CD4-positive, CD25-positive, alpha-beta regulatory T cell (primary cell): ENCODE measurements around the gene CRMP1. TPM values are rescaled to one million over a fixed set of nuclear protein-coding genes. Genes with fewer than 3 reads are reported as not detected.

Experiments
- ATAC-seq, 2 donors: fragments of 150-1000 bp; cut with Tn5 transposase; one replicate each; pipeline ENCODE4 v1.10.0; 2021; ENCODE audit warnings: low read depth in 2 of 2, moderate number of reproducible peaks in 2 of 2, moderate library complexity in 1 of 2
- DNase-seq, 3 donors: peaks; one replicate each; pipeline versions ENCODE4 v3.0.0 to v3.0.0-alpha.2; 2012 to 2022; ENCODE audit warnings: mixed read lengths in 1 of 3
- H3K27ac ChIP-seq: one replicate; pipeline ENCODE4 v1.7.0; 2013; ENCODE audit warnings: mild to moderate bottlenecking, low read length; ENCODE audit not compliant: insufficient read depth, poor library complexity, severe bottlenecking
- H3K27me3 ChIP-seq: one replicate; pipeline ENCODE4 v1.7.0; 2013; ENCODE audit warnings: low read length; ENCODE audit not compliant: control insufficient read depth, insufficient read depth
- H3K36me3 ChIP-seq: one replicate; pipeline ENCODE4 v1.7.0; 2013; ENCODE audit warnings: mild to moderate bottlenecking, low read length, moderate library complexity; ENCODE audit not compliant: control insufficient read depth, insufficient read depth
- H3K4me1 ChIP-seq: 2 replicates; pipeline ENCODE4 v1.7.0; 2013; ENCODE audit warnings: mild to moderate bottlenecking, low read length; ENCODE audit not compliant: insufficient read depth, control insufficient read depth, poor library complexity, severe bottlenecking
- H3K4me3 ChIP-seq: one replicate; pipeline ENCODE4 v1.7.0; 2013; ENCODE audit warnings: low read depth, mild to moderate bottlenecking, low read length, moderate library complexity
- H3K9me3 ChIP-seq, 2 experiments: 1 replicate in 1 of 2; 2 replicates in 1 of 2; pipeline ENCODE4 v1.7.0; 2013; ENCODE audit warnings: low read length in 2 of 2, mild to moderate bottlenecking in 1 of 2, moderate library complexity in 1 of 2; ENCODE audit not compliant: control insufficient read depth in 2 of 2
- H3K27ac Mint-ChIP-seq, 3 donors: one replicate each; pipeline ENCODE4 v1.8.0; 2020 to 2022; ENCODE audit warnings: mild to moderate bottlenecking in 3 of 3, mixed read lengths in 3 of 3, moderate library complexity in 2 of 3
- H3K27me3 Mint-ChIP-seq: one replicate; pipeline ENCODE4 v1.8.0; 2022; ENCODE audit warnings: mild to moderate bottlenecking, mixed read lengths
- H3K36me3 Mint-ChIP-seq: one replicate; pipeline ENCODE4 v1.8.0; 2020; ENCODE audit warnings: mixed read lengths
- H3K4me1 Mint-ChIP-seq, 4 donors: one replicate each; pipeline ENCODE4 v1.8.0; 2020 to 2022; ENCODE audit warnings: mixed read lengths in 4 of 4, mild to moderate bottlenecking in 1 of 4
- H3K4me3 Mint-ChIP-seq, 4 donors: one replicate each; pipeline ENCODE4 v1.8.0; 2020 to 2022; ENCODE audit warnings: mild to moderate bottlenecking in 4 of 4, mixed read lengths in 4 of 4, moderate library complexity in 3 of 4
- H3K9me3 Mint-ChIP-seq, 7 donors: one replicate each; pipeline ENCODE4 v1.8.0; 2020 to 2022; ENCODE audit warnings: mixed read lengths in 7 of 7, mild to moderate bottlenecking in 3 of 7, moderate library complexity in 2 of 7
- polyA plus RNA-seq, 4 donors: library from polyadenylated mRNA; unstranded; fragments of 300-500 nt; fragmentation: Illumina TruSeq; gene quantifications; one replicate each; pipeline ENCODE4 v1.2.3, GENCODE V29; 2021
- total RNA-seq: library from RNA; stranded (reverse); gene quantifications from one replicate; pipeline ENCODE4 v1.2.3, GENCODE V29; 2022

The CRMP1 gene
- total and polyA plus RNA-seq, 5 donors from 2014 or later, result not detected

GRCh38 chr4:5800496-5800895, 92.4 kb downstream of the CRMP1 start:
- Histone ChIP-seq H3K27ac (no peak overlapping the region), H3K9me3 (no peaks in the 10 kb centered on the region), H3K4me3 (no peak overlapping the region), H3K4me1 (no peaks in the 10 kb centered on the region), H3K36me3 (no peaks in the 10 kb centered on the region), H3K27me3 (no peaks in the 10 kb centered on the region)
- peaks cover 0 to 3% (median 0%) of the 10 kb centered on the region in 7 donors for H3K9me3 Mint-ChIP-seq
- H3K27ac Mint-ChIP-seq, result no peak overlapping the region
- peaks cover 4% of the 10 kb centered on the region for H3K27me3 Mint-ChIP-seq
- no peaks in the 10 kb centered on the region for H3K36me3 Mint-ChIP-seq
- H3K4me3 Mint-ChIP-seq, result no peak overlapping the region
- H3K4me1 Mint-ChIP-seq, result no peaks in the 10 kb centered on the region
- no peak for ATAC-seq
- DNase-seq, result no peak

DNA sequence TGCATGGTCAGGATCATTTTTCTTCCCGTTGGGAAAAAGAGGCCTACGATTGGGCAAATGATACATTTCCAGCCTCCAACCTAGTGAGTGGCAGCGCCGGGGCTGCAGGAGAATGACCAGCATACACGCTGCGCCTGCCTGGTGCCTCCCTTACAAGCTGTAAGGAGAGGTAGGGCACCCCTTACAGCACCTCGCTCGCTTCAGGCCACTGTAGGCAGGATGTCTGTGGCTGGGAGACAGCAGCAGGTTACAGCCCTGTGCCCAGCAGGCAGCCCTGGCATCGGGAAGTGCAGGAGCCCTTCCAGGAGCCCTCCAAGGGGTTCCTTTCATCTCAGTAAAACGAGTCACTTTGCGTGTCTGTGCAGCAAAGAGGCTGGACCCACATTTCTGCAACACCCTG, 93.5 kb downstream of the CRMP1 start:
- ATAC-seq (no peak), DNase-seq (no peak)
- no peaks in the 10 kb centered on the region for H3K4me1 Mint-ChIP-seq
- Histone ChIP-seq H3K9me3 (no peaks in the 10 kb centered on the region), H3K4me1 (no peaks in the 10 kb centered on the region), H3K27ac (no peak overlapping the region), H3K4me3 (no peak overlapping the region), H3K36me3 (no peaks in the 10 kb centered on the region), H3K27me3 (no peaks in the 10 kb centered on the region)
- H3K9me3 Mint-ChIP-seq, result peaks cover 0 to 3% (median 0%) of the 10 kb centered on the region in 7 donors
- H3K36me3 Mint-ChIP-seq, result no peaks in the 10 kb centered on the region
- no peak overlapping the region for H3K27ac Mint-ChIP-seq
- H3K4me3 Mint-ChIP-seq, result no peak overlapping the region
- H3K27me3 Mint-ChIP-seq, result peaks cover 4% of the 10 kb centered on the region

GRCh38 chr4:5798946-5799345, 93.9 kb downstream of the CRMP1 start:
- ATAC-seq (no peak), DNase-seq (no peak)
- Mint-ChIP-seq H3K27ac (no peak overlapping the region), H3K36me3 (no peaks in the 10 kb centered on the region), H3K9me3 (peaks cover 0 to 3% (median 0%) of the 10 kb centered on the region in 7 donors), H3K4me1 (no peaks in the 10 kb centered on the region), H3K4me3 (no peak overlapping the region), H3K27me3 (peaks cover 4% of the 10 kb centered on the region)
- Histone ChIP-seq H3K36me3 (no peaks in the 10 kb centered on the region), H3K9me3 (no peaks in the 10 kb centered on the region), H3K27me3 (no peaks in the 10 kb centered on the region), H3K27ac (no peak overlapping the region), H3K4me3 (no peak overlapping the region), H3K4me1 (no peaks in the 10 kb centered on the region)

DNA sequence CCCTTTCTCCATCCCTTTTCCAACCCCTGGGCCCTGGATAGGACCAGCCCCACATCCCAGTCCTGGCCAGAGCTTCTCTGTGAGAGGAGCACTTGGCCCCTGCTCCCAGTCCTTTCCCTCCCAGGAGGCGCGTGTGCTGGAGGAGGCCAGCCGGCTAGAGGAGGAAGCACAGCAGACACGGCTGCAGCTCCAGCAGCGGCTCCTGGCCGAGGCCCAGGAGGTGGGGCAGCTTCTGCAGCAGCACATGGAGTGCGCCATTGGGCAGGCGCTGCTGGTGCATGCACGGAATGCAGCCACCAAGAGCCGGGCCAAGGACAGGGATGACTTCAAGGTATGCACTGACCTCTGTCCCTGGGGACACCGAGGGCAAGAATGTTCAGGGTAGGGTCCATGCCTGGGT, 94.4 kb downstream of the CRMP1 start:
- H3K27me3 Mint-ChIP-seq, result peaks cover 4% of the 10 kb centered on the region
- DNase-seq (no peak), ATAC-seq (no peak)
- H3K36me3 ChIP-seq, result no peaks in the 10 kb centered on the region
- no peaks in the 10 kb centered on the region for H3K36me3 Mint-ChIP-seq
- H3K4me3 ChIP-seq, result no peak overlapping the region
- H3K4me1 Mint-ChIP-seq, result no peaks in the 10 kb centered on the region
- H3K27ac Mint-ChIP-seq, result no peak overlapping the region
- H3K4me1 ChIP-seq, result no peaks in the 10 kb centered on the region
- no peak overlapping the region for H3K4me3 Mint-ChIP-seq
- H3K27me3 ChIP-seq, result no peaks in the 10 kb centered on the region
- H3K27ac ChIP-seq, result no peak overlapping the region
- H3K9me3 Mint-ChIP-seq, result peaks cover 0 to 3% (median 0%) of the 10 kb centered on the region in 7 donors
- H3K9me3 ChIP-seq, result no peaks in the 10 kb centered on the region

- no peaks in the 10 kb centered on the region for H3K4me1 ChIP-seq
- H3K4me1 Mint-ChIP-seq, result no peaks in the 10 kb centered on the region
- no peaks in the 10 kb centered on the region for H3K27me3 ChIP-seq
- no peaks in the 10 kb centered on the region for H3K36me3 Mint-ChIP-seq
- peaks cover 0 to 3% (median 0%) of the 10 kb centered on the region in 7 donors for H3K9me3 Mint-ChIP-seq
- no peak for DNase-seq
- no peaks in the 10 kb centered on the region for H3K9me3 ChIP-seq
- H3K36me3 ChIP-seq, result no peaks in the 10 kb centered on the region
- H3K4me3 ChIP-seq, result no peak overlapping the region
- H3K4me3 Mint-ChIP-seq, result no peak overlapping the region
- peaks cover 4% of the 10 kb centered on the region for H3K27me3 Mint-ChIP-seq
- no peak overlapping the region for H3K27ac ChIP-seq
- no peak for ATAC-seq
- H3K27ac Mint-ChIP-seq, result no peak overlapping the region
Observed at GRCh38 chr4:5797866-5798265, 95.0 kb downstream of the CRMP1 start.

DNA sequence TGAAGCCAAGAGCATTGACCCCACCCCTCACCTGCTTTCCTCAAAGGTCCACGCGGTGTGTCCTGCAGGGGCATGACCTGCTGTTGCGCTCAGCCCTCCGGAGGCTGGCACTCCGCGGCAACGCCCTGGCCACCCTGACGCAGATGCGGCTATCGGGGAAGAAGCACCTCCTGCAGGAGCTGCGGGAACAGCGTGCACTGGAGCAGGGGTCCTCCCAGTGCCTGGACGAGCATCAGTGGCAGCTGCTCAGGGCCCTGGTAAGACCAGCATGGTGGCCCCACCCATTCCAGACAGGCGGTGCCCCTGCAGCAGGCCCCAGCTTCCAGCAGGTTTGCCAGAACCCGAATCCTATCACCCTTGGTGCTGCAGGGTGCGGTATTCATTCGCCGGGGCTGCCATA, 95.9 kb downstream of the CRMP1 start:
- Mint-ChIP-seq H3K36me3 (no peaks in the 10 kb centered on the region), H3K27ac (no peak overlapping the region), H3K9me3 (peaks cover 0 to 3% (median 0%) of the 10 kb centered on the region in 7 donors), H3K27me3 (peaks cover 4% of the 10 kb centered on the region), H3K4me1 (no peaks in the 10 kb centered on the region), H3K4me3 (no peak overlapping the region)
- DNase-seq, result no peak
- H3K27ac ChIP-seq, result no peak overlapping the region
- H3K4me3 ChIP-seq, result no peak overlapping the region
- H3K9me3 ChIP-seq, result no peaks in the 10 kb centered on the region
- no peaks in the 10 kb centered on the region for H3K27me3 ChIP-seq
- H3K4me1 ChIP-seq, result no peaks in the 10 kb centered on the region
- ATAC-seq, result no peak
- no peaks in the 10 kb centered on the region for H3K36me3 ChIP-seq

DNA sequence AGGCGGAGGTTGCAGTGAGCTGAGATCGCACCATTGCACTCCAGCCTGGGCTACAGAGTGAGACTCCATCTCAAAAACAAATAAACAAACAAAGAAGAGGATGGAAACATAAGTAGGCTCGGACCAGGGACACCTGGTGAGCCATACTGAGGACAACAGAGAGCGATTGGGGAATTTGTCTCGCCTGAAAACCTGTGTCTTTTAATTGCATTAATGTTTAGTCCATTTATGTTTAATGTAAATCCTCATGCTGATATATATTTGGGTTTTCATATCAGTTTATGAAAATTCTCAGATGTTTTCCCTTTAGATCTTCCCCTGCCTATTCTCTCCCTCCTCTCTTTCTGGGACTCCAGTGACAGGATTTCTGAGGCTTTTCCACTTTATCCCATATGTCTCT, 97.3 kb downstream of the CRMP1 start:
- H3K27ac ChIP-seq, result no peak overlapping the region
- Mint-ChIP-seq H3K4me3 (no peak overlapping the region), H3K27ac (no peak overlapping the region), H3K9me3 (peaks cover 0 to 3% (median 0%) of the 10 kb centered on the region in 7 donors), H3K36me3 (no peaks in the 10 kb centered on the region), H3K27me3 (no peaks in the 10 kb centered on the region), H3K4me1 (no peaks in the 10 kb centered on the region)
- H3K36me3 ChIP-seq, result no peaks in the 10 kb centered on the region
- no peak for ATAC-seq
- no peaks in the 10 kb centered on the region for H3K9me3 ChIP-seq
- DNase-seq, result no peak
- H3K27me3 ChIP-seq, result no peaks in the 10 kb centered on the region
- H3K4me1 ChIP-seq, result no peaks in the 10 kb centered on the region
- H3K4me3 ChIP-seq, result no peak overlapping the region

GRCh38 chr4:5793514-5793913, 99.4 kb downstream of the CRMP1 start:
- H3K36me3 Mint-ChIP-seq, result no peaks in the 10 kb centered on the region
- Histone ChIP-seq H3K4me1 (no peaks in the 10 kb centered on the region), H3K9me3 (no peaks in the 10 kb centered on the region), H3K36me3 (no peaks in the 10 kb centered on the region), H3K27me3 (no peaks in the 10 kb centered on the region), H3K4me3 (no peak overlapping the region), H3K27ac (no peak overlapping the region)
- no peaks in the 10 kb centered on the region for H3K27me3 Mint-ChIP-seq
- H3K4me3 Mint-ChIP-seq, result no peak overlapping the region
- no peak overlapping the region for H3K27ac Mint-ChIP-seq
- DNase-seq (no peak), ATAC-seq (no peak)
- H3K9me3 Mint-ChIP-seq, result peaks cover 0 to 3% (median 0%) of the 10 kb centered on the region in 7 donors
- no peaks in the 10 kb centered on the region for H3K4me1 Mint-ChIP-seq
